Astrocyte of the hippocampus (primary cell): ENCODE results near the gene COL6A2.
"Not testable (repeated sequence)": the region's sequence is repeated elsewhere in the genome, so short reads cannot be mapped to it uniquely, and the experiment has no call there.

Source experiments
- DNase-seq: peaks from one replicate; pipeline ENCODE4 v3.0.0; 2011; ENCODE audit warnings: low read depth, low spot score

Gene COL6A2

DNA sequence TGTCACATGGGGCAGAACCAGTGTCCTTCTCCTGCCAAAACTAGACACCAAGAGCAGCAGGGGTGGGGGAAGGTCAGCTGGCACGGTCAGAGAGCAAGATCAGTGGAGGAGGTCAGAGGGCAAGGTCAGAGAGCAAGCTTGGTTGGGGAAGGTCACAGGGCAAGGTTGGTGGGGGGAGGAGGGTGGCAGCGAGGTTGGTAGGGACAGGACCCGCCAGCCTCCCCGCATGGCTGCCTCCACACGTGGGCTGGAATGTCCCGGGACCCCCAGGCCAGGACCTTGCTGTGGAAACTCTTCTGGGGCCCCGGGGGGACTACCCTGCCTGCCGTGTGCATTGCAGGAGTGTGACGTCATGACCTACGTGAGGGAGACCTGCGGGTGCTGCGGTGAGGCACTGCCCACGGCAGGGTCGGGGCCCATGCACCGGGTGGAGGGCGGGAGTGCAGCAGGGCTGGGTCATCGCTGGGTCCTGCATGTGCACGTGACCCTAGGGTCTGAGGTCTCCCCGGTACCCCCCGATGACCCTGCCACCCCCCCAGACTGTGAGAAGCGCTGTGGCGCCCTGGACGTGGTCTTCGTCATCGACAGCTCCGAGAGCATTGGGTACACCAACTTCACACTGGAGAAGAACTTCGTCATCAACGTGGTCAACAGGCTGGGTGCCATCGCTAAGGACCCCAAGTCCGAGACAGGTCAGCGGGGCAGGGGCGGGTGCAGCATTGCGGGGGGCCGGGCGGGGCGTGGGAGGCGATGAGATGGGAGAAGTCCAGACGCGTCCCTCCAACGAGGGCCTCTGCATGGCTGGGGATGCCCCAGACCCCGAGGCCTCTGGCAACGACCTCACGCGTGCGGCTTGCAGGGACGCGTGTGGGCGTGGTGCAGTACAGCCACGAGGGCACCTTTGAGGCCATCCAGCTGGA, 27.3 kb downstream of the COL6A2 start:
- no peak for DNase-seq

DNA sequence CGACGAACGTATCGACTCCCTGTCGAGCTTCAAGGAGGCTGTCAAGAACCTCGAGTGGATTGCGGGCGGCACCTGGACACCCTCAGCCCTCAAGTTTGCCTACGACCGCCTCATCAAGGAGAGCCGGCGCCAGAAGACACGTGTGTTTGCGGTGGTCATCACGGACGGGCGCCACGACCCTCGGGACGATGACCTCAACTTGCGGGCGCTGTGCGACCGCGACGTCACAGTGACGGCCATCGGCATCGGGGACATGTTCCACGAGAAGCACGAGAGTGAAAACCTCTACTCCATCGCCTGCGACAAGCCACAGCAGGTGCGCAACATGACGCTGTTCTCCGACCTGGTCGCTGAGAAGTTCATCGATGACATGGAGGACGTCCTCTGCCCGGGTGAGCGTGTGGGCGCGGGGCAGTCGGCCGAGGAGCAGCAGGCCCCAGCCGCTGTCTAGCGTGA, 28.0 kb downstream of the COL6A2 start:
- no peak for DNase-seq

DNA sequence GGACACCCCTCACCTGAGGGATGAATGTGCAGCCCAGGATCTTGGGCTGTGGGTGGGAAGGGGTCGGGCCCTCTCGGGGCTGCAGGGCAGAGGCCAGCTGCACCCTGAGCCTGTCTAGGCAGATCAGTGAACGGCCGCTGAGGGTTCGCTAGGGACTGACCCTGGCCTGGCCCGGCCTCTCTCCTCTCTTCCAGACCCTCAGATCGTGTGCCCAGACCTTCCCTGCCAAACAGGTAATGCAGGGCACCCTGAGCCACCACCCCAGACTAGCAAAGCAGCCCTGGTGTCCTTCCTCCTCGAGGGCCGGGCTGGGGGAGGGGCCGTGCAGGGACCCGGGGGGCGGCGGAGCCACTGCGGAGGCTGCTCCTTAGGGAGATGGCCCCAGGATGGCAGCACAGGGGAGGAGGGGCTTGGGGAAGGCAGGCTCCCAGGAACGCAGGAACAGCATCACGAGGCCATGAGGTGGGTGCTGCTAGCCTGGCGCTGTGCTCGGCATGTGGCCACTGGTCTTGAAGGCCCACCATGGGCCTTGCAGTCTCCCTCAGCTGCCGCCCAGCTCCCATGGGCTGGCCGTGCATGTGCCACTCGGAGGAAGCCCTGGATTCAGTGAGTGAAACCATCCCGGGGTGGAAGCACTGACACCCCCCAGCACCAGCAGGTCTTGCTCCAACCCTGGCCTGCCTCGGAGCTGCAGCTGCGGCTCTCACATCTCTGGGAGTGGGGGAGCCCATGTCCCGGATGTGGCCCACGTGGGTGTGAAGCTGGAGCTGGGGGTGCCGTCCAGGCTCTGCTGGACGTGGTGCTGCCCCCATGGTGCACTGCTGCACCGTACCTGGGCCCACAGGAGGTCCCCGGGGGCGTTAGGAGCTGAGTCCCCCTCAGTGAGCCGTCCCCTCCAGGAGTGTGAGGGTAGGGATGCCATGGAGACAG, 28.7 kb downstream of the COL6A2 start:
- no peak for DNase-seq

DNA sequence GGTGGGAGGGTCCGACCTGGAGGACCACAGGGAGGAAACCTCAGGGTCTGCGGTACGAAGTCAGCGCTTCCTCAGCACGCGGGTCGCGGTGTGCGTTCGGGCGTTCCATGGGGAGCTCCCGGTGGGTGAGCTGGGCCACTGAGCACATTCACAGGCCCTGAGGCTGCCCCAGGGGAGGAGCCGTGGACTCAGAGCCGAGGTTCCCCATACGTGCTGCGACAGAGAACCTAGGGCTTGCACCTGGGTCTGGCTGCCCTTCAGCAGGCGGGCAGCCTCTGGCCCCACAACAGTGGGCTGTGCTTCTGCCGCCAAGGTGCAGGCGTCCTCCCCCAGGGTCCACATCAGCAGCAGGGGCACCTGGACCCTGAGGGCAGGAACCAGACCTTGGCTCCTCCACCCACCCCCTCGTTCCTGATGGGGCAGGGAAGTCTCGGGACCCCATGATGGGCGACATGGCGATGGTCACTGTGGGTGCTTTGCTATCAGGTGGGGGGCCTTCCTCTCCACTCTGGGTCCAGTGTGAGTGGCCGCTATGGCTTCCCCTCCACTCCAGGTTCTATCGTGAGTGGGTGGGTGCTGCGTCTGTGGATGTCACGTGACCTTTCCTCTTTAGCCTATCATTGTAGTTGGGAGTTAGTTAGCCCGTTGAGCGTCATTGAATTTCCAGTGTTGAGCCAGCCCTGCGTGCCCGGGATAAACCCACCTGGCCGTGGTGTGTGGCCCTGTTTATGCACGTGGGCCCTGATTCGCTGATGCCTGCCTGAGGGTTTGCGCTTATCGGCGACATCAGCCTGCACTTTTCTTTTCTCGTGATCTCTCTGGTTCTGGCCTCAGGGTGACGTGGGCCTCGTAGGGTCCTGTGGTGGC, 29.6 kb downstream of the COL6A2 start:
- DNase-seq, result no peak

- no peak for DNase-seq
Observed at GRCh38 chr21:46128106-46128932, 30.4 kb downstream of the COL6A2 start.

DNA sequence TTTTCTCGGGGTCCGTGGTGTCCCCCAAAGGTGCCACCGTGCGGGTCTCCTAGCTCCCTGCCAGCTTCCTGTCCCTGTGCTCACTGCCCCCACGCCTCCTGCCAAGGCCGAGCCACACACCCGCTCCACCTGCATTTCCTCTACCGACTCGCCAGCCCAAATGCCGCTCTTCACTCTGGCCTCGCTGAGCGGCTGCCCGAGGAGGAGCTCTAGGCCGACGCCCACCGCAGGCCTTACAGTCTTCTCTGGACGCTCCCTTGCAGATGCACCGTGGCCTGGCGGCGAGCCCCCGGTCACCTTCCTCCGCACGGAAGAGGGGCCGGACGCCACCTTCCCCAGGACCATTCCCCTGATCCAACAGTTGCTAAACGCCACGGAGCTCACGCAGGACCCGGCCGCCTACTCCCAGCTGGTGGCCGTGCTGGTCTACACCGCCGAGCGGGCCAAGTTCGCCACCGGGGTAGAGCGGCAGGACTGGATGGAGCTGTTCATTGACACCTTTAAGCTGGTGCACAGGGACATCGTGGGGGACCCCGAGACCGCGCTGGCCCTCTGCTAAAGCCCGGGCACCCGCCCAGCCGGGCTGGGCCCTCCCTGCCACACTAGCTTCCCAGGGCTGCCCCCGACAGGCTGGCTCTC, 31.1 kb downstream of the COL6A2 start:
- DNase-seq, result no peak

DNA sequence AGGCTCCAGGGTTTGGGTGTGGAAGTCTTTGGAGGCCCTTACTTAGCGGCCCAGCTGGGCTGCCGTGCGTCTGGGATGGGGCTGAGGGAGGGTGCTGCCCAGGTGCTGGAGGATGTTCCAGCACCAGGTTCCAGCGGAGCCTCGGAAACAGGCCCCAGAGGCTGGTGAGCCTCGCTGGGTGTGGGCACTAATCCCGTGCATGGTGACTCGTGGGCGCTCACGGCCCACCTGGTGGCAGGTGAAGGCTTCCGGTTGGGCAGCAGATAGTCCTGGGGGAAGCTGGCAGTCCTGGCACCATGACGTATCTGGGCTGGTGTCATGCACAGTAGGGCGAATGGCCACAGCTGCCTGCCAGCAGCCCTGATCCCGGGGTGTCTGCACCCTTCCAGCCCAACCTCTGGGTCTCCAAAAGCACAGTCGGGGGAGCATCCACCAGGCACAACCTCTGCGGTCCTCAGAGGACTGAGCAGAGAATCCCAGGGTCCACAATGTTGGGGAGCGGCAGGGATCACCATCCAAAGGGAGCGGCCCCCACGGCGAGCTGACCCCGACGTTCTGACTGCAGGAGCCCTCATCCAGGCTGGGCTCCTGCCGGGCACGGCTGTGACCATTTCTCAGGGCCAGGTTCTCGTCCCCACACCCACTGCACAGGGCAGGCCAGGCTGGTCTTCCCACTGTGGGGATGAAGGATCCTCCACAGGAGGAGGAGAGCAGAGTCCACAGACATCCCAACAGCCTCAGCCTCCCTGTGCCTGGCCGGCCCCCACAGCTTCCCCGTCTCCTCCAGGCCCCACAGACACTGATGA, 32.1 kb downstream of the COL6A2 start:
- no peak for DNase-seq

- DNase-seq, result no peak
Observed at GRCh38 chr21:46130831-46131587, 33.1 kb downstream of the COL6A2 start.

- DNase-seq, result no peak
Observed at GRCh38 chr21:46131588-46131837, 33.6 kb downstream of the COL6A2 start.

DNA sequence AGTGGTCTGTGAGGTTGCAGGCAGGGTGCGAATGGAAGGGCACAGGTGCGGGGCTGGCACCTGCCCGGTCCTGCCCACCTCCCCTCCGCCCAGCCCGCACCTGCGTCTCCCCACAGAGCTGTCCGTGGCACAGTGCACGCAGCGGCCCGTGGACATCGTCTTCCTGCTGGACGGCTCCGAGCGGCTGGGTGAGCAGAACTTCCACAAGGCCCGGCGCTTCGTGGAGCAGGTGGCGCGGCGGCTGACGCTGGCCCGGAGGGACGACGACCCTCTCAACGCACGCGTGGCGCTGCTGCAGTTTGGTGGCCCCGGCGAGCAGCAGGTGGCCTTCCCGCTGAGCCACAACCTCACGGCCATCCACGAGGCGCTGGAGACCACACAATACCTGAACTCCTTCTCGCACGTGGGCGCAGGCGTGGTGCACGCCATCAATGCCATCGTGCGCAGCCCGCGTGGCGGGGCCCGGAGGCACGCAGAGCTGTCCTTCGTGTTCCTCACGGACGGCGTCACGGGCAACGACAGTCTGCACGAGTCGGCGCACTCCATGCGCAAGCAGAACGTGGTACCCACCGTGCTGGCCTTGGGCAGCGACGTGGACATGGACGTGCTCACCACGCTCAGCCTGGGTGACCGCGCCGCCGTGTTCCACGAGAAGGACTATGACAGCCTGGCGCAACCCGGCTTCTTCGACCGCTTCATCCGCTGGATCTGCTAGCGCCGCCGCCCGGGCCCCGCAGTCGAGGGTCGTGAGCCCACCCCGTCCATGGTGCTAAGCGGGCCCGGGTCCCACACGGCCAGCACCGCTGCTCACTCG, 34.1 kb downstream of the COL6A2 start:
- DNase-seq, result no peak

DNA sequence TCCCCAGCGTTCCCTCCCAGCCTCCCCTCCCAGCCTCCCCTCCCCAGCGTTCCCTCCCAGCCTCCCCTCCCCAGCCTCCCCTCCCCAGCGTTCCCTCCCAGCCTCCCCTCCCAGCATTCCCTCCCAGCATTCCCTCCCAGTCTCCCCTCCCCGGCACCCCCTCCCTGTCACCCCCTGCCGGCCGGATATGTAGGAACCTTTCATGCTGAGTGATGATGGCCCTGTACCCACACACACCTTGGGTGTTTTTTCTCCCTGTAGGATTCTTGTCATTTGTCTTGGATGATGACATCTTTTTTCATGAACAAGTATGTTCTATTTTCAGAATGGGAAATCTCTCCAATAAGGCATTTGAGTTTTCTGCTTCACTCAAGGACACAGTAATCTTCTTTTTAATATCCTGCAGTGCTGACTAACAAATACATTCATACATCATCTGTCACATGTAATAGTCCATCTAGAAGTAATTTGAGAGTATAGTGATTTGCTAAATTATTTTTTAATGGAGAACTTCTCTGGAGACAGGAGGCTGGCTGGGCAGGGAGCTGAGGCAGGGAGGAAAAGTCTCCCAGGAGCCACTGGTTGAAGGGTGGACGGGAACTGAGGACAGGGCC, 38.0 kb downstream of the COL6A2 start:
- no peak for DNase-seq

DNA sequence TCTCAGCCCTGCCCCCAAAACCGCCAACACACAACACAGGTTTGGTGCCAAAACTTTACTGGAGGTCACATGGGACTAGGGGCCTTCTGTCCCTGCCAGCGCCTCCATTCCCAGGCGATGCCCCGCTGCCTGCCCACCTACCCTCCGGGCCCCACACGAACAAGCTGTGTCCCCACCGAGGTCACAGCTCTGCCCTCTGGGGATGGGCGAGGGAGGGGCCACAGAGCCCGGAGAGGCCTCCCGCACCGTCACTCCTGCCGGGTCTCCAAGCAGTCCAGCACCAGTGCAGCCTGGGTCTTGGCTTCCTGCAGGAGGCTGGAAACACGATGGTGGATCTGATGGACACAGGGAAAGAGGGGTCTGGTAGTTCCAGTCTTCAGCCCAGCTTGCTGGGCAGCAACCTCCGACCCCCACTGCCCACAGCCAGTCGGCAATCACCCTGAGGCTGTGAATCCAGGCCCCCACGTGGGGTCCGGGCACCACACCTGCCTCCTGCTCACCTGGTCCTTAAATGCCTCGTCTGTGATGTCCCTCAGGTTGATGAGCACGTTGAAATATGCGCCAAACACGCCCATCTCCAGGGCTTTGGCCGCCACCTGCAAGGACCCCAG, 38.9 kb downstream of the COL6A2 start:
- DNase-seq, result no peak

- no peak for DNase-seq
Observed at GRCh38 chr21:46137908-46138307, 40.0 kb downstream of the COL6A2 start.

DNA sequence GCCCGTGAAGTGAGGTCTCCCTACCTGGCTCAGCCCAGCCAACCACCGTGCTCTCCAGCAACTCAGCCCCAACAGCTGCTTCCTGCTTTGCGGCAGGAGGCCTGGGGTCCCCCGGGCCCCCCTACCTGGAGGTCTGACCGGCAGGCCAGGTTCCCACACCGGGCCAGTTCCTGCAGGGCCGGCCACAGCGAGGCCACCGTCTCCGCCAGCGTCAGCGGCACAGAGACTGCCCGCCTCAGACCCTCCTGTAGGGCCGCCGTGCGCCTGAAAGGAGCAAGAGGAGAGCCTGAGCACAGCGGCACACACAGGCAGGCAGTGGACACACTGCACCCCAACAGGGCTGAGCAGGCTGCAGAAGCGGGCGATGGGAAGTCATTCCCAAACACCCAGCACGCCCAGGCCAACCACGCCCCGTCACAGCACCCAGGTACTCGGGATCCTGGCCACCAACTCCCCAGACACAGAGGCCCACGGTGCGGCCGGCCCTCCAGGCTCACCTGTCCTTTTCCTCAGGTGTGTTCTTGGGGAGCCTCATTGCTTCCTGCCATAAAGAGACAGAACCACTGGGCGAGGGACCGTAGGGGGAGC, 40.6 kb downstream of the COL6A2 start:
- DNase-seq, result no peak

- no peak for DNase-seq
Observed at GRCh38 chr21:46139686-46140085, 41.8 kb downstream of the COL6A2 start.

DNA sequence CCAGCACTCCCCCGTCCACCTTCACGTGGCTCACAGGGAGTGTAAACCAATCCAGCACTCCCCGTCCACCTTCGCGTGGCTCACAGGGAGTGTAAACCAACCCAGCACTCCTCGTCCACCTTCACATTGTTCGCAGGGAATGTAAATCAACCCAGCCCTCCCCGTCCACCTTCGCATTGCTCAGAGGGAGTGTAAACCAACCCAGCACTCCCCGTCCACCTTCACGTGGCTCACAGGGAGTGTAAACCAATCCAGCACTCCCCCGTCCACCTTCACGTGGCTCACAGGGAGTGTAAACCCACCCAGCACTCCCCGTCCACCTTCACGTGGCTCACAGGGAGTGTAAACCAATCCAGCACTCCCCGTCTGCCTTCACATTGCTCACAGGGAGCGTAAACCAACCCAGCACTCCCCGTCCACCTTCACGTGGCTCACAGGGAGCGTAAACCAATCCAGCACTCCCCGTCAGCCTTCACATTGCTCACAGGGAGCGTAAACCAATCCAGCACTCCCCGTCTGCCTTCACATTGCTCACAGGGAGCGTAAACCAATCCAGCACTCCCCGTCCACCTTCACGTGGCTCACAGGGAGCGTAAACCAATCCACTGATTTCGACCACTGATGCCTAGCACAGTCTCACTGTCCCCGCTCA, 42.6 kb downstream of the COL6A2 start:
- DNase-seq, result not testable (repeated sequence)
